PFSK-1 (cell line): ENCODE measurements around the gene TMEM120B.

Experiments used
- POLR2AphosphoS5 ChIP-seq: IDR thresholded peaks from 2 replicates; pipeline ENCODE4 v1.6.1; 2012; ENCODE audit warnings: low read depth, mild to moderate bottlenecking, control low read depth, low read length, moderate library complexity
- SIN3A ChIP-seq: IDR thresholded peaks from 2 replicates; pipeline ENCODE4 v1.6.1; 2012; ENCODE audit warnings: mild to moderate bottlenecking, low read length, moderate library complexity, borderline replicate concordance; ENCODE audit not compliant: insufficient read depth
- TAF1 ChIP-seq: IDR thresholded peaks from 2 replicates; pipeline ENCODE4 v1.6.1; 2012; ENCODE audit warnings: low read length, control low read depth, borderline replicate concordance; ENCODE audit not compliant: insufficient read depth
- TF ChIP-seq, protein P1 (sequence below), 2 experiments: IDR thresholded peaks; 2 replicates each; pipeline versions ENCODE4 v1.6.1 to v1.8.0; 2011 to 2012; ENCODE audit warnings: low read depth in 2 of 2, low read length in 2 of 2, control low read depth in 1 of 2, inconsistent platforms in 1 of 2, mild to moderate bottlenecking in 1 of 2, moderate library complexity in 1 of 2; ENCODE audit not compliant: insufficient read depth in 1 of 2

- TF ChIP-seq, protein P1, sequence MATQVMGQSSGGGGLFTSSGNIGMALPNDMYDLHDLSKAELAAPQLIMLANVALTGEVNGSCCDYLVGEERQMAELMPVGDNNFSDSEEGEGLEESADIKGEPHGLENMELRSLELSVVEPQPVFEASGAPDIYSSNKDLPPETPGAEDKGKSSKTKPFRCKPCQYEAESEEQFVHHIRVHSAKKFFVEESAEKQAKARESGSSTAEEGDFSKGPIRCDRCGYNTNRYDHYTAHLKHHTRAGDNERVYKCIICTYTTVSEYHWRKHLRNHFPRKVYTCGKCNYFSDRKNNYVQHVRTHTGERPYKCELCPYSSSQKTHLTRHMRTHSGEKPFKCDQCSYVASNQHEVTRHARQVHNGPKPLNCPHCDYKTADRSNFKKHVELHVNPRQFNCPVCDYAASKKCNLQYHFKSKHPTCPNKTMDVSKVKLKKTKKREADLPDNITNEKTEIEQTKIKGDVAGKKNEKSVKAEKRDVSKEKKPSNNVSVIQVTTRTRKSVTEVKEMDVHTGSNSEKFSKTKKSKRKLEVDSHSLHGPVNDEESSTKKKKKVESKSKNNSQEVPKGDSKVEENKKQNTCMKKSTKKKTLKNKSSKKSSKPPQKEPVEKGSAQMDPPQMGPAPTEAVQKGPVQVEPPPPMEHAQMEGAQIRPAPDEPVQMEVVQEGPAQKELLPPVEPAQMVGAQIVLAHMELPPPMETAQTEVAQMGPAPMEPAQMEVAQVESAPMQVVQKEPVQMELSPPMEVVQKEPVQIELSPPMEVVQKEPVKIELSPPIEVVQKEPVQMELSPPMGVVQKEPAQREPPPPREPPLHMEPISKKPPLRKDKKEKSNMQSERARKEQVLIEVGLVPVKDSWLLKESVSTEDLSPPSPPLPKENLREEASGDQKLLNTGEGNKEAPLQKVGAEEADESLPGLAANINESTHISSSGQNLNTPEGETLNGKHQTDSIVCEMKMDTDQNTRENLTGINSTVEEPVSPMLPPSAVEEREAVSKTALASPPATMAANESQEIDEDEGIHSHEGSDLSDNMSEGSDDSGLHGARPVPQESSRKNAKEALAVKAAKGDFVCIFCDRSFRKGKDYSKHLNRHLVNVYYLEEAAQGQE (IDR thresholded peaks at IDR 0.05; ENCODE audit: insufficient read depth in 1 of 2, low read depth in 2 of 2, low read length in 2 of 2) = no peak
- TF ChIP-seq SIN3A (no peak), TAF1 (peak; percentile 61; the same call in 1 of the 2 replicates), POLR2AphosphoS5 (no peak; the same call in 1 of the 2 replicates)
Measured at GRCh38 chr12:121793440-121793837, 80.9 kb downstream of the TMEM120B start, which contains the start of gene RHOF.
